ENCODE results near the gene STOM. TPM values are rescaled to one million over a fixed set of nuclear protein-coding genes. Genes with fewer than 3 reads are reported as not detected.
"Not testable (repeated sequence)": the region's sequence is repeated elsewhere in the genome, so short reads cannot be mapped to it uniquely, and the experiment has no call there.

STOM gene
- total RNA-seq, 1 experiment from 2014 or later: 22.4 TPM

- intact Hi-C loops (cut with micrococcal nuclease): no loop called here
- Histone ChIP-seq H3K9ac (ENCODE audit: low read length) (no peak overlapping the region), H3K4me2 (ENCODE audit: low read length) (no peak overlapping the region), H3K79me2 (ENCODE audit: insufficient read depth, low read length) (no peaks in the 10 kb centered on the region), H3K9me3 (ENCODE audit: control insufficient read depth in 1 of 2, insufficient read depth in 1 of 2, low read depth in 1 of 2, low read length in 2 of 2) (no peaks in the 10 kb centered on the region), H3K4me3 (replicated peaks in 1 of 2; ENCODE audit: low read depth in 1 of 2, low read length in 2 of 2) (no peak overlapping the region), H4K20me1 (ENCODE audit: insufficient read depth) (no peaks in the 10 kb centered on the region), H3K4me1 (ENCODE audit: control insufficient read depth in 1 of 2, insufficient read depth in 2 of 2, low read length in 2 of 2) (peaks cover 0 to 3% of the 10 kb centered on the region in 2 experiments; a peak in 1 of 4 replicates), H2AFZ (ENCODE audit: low read depth, low read length, poor library complexity, severe bottlenecking) (no peak overlapping the region), H3K27ac (ENCODE audit: low read depth, low read length) (no peak overlapping the region), H3K27me3 (ENCODE audit: insufficient read depth, low read length) (no peaks in the 10 kb centered on the region), H3K9me2 (ENCODE audit: insufficient read depth) (no peaks in the 10 kb centered on the region), H3K36me3 (ENCODE audit: control insufficient read depth in 1 of 2, insufficient read depth in 2 of 2, low read length in 2 of 2) (no peaks in the 10 kb centered on the region)
- no TSS peak for BruUV-seq (replicated peaks)
- no peak for TF ChIP-seq RAD21 (IDR thresholded peaks at IDR 0.05; ENCODE audit: low read depth)
- ChIA-PET CTCF (interaction anchor here (0.7 to 4.7 kb wide), 6 partner anchors 13 to 185 kb away, joined by 3 to 42 read pairs (median 12); no protein-coding TSS in a partner anchor), RAD21 (ENCODE audit: low non-redundant PET in 1 of 2, low total read pairs in 2 of 2, uncharacterized antibody in 2 of 2, unreplicated experiment in 2 of 2) (no interaction called here), POLR2A (no interaction called here)
- ATAC-seq: no peak
- no peak for DNase-seq (ENCODE audit: low read depth, low spot score)
Measured at GRCh38 chr9:121398374-121398773, 28.3 kb upstream of the STOM start.

- CTCF ChIA-PET: interaction anchor here (4.7 kb wide), 1 partner anchor 77 kb away, joined by 42 read pairs; no protein-coding TSS in a partner anchor
- H4K20me1 ChIP-seq (ENCODE audit: insufficient read depth): not testable (repeated sequence)
Measured at GRCh38 chr9:121397277-121397676, 27.2 kb upstream of the STOM start.

GRCh38 chr9:121395558-121395957 is 25.5 kb upstream of the STOM start:
- H3K79me2 ChIP-seq (ENCODE audit: insufficient read depth, low read length): no peaks in the 10 kb centered on the region
- H3K4me2 ChIP-seq (ENCODE audit: low read length): no peak overlapping the region
- H4K20me1 ChIP-seq (ENCODE audit: insufficient read depth): no peaks in the 10 kb centered on the region
- no peak overlapping the region for H3K4me3 ChIP-seq (replicated peaks in 1 of 2; ENCODE audit: low read depth in 1 of 2, low read length in 2 of 2)
- H3K4me1 ChIP-seq (ENCODE audit: control insufficient read depth in 1 of 2, insufficient read depth in 2 of 2, low read length in 2 of 2): peaks cover 0 to 3% of the 10 kb centered on the region in 2 experiments; a peak in 1 of 4 replicates
- H3K27ac ChIP-seq (ENCODE audit: low read depth, low read length): no peak overlapping the region
- no peak overlapping the region for H3K9ac ChIP-seq (ENCODE audit: low read length)
- no peaks in the 10 kb centered on the region for H3K27me3 ChIP-seq (ENCODE audit: insufficient read depth, low read length)
- no TSS peak for BruUV-seq (replicated peaks)
- intact Hi-C loops (cut with micrococcal nuclease): no loop called here
- DNase-seq (ENCODE audit: low read depth, low spot score) (no peak), ATAC-seq (no peak)
- ChIA-PET CTCF (no interaction called here), RAD21 (ENCODE audit: low non-redundant PET in 1 of 2, low total read pairs in 2 of 2, uncharacterized antibody in 2 of 2, unreplicated experiment in 2 of 2) (no interaction called here), POLR2A (no interaction called here)
- H3K9me2 ChIP-seq (ENCODE audit: insufficient read depth): no peaks in the 10 kb centered on the region
- H3K36me3 ChIP-seq (ENCODE audit: control insufficient read depth in 1 of 2, insufficient read depth in 2 of 2, low read length in 2 of 2): no peaks in the 10 kb centered on the region
- no peak overlapping the region for H2AFZ ChIP-seq (ENCODE audit: low read depth, low read length, poor library complexity, severe bottlenecking)
- no peaks in the 10 kb centered on the region for H3K9me3 ChIP-seq (ENCODE audit: control insufficient read depth in 1 of 2, insufficient read depth in 1 of 2, low read depth in 1 of 2, low read length in 2 of 2)
- no peak for TF ChIP-seq RAD21 (IDR thresholded peaks at IDR 0.05; ENCODE audit: low read depth)
- no peak for TF ChIP-seq JUND (IDR thresholded peaks at IDR 0.05)
- no peak for TF ChIP-seq POLR2AphosphoS5 (IDR thresholded peaks at IDR 0.05; ENCODE audit: low read depth, low read length)
- no peak for TF ChIP-seq SP1 (IDR thresholded peaks at IDR 0.05; ENCODE audit: low read depth)
- no peak for TF ChIP-seq ZFX (IDR thresholded peaks at IDR 0.05)
- no peak for TF ChIP-seq SRF (IDR thresholded peaks at IDR 0.05; ENCODE audit: low read depth)
- TF ChIP-seq REST (IDR thresholded peaks at IDR 0.05; ENCODE audit: low read depth): no peak
- TF ChIP-seq EGR1 (IDR thresholded peaks at IDR 0.05; ENCODE audit: low read depth): no peak
- no peak for TF ChIP-seq YY1 (IDR thresholded peaks at IDR 0.05; ENCODE audit: extremely low read depth, insufficient replicate concordance, low read depth, low read length)
- no peak for TF ChIP-seq FOSL1 (IDR thresholded peaks at IDR 0.05; ENCODE audit: low read depth)
- no peak for TF ChIP-seq SIN3A (IDR thresholded peaks at IDR 0.05; ENCODE audit: low read depth)
- no peak for TF ChIP-seq POLR2A (IDR thresholded peaks at IDR 0.05; ENCODE audit: borderline replicate concordance, extremely low read depth, insufficient read depth, insufficient read length)

More at GRCh38 chr9:121397277-121397676, 27.2 kb upstream of the STOM start:
- DNase-seq (ENCODE audit: low read depth, low spot score); H3K9ac ChIP-seq (ENCODE audit: low read length); H3K4me3 ChIP-seq (replicated peaks in 1 of 2; ENCODE audit: low read depth in 1 of 2, low read length in 2 of 2); BruUV-seq (replicated peaks); H2AFZ ChIP-seq (ENCODE audit: low read depth, low read length, poor library complexity, severe bottlenecking); ATAC-seq; POLR2A ChIA-PET; intact Hi-C loops (cut with micrococcal nuclease); RAD21 ChIA-PET (ENCODE audit: low non-redundant PET in 1 of 2, low total read pairs in 2 of 2, uncharacterized antibody in 2 of 2, unreplicated experiment in 2 of 2); H3K9me3 ChIP-seq (ENCODE audit: control insufficient read depth in 1 of 2, insufficient read depth in 1 of 2, low read depth in 1 of 2, low read length in 2 of 2); H3K36me3 ChIP-seq (ENCODE audit: control insufficient read depth in 1 of 2, insufficient read depth in 2 of 2, low read length in 2 of 2); H3K27ac ChIP-seq (ENCODE audit: low read depth, low read length); H3K79me2 ChIP-seq (ENCODE audit: insufficient read depth, low read length); H3K4me1 ChIP-seq (ENCODE audit: control insufficient read depth in 1 of 2, insufficient read depth in 2 of 2, low read length in 2 of 2); H3K4me2 ChIP-seq (ENCODE audit: low read length); H3K9me2 ChIP-seq (ENCODE audit: insufficient read depth); H3K27me3 ChIP-seq (ENCODE audit: insufficient read depth, low read length): not testable (repeated sequence)

Measured in HCT116 (cell line).